Gastrocnemius medialis (tissue), 4 donors: ENCODE measurements around the gene ATP5PD.

Experiments
- POLR2A ChIP-seq, 2 donors: fragments of 450-650 bp; IDR thresholded peaks; one replicate each; pipeline ENCODE4 v1.6.1; 2017; ENCODE audit warnings: antibody characterized with exemption in 2 of 2, mild to moderate bottlenecking in 2 of 2, moderate library complexity in 2 of 2
- TF ChIP-seq, protein P1 (sequence below), 5 experiments: fragments of 450-650 bp in 3 of 5; fragments of 200-600 bp in 2 of 5; sonication (generic) in 2 of 5; IDR thresholded peaks in 4 of 5; conservative IDR thresholded peaks in 1 of 5; 1 replicate in 4 of 5; 2 replicates in 1 of 5; pipeline ENCODE4 v1.5.1; 2016 to 2019; ENCODE audit warnings: antibody characterized with exemption in 5 of 5, mild to moderate bottlenecking in 3 of 5, moderate library complexity in 3 of 5

DNA sequence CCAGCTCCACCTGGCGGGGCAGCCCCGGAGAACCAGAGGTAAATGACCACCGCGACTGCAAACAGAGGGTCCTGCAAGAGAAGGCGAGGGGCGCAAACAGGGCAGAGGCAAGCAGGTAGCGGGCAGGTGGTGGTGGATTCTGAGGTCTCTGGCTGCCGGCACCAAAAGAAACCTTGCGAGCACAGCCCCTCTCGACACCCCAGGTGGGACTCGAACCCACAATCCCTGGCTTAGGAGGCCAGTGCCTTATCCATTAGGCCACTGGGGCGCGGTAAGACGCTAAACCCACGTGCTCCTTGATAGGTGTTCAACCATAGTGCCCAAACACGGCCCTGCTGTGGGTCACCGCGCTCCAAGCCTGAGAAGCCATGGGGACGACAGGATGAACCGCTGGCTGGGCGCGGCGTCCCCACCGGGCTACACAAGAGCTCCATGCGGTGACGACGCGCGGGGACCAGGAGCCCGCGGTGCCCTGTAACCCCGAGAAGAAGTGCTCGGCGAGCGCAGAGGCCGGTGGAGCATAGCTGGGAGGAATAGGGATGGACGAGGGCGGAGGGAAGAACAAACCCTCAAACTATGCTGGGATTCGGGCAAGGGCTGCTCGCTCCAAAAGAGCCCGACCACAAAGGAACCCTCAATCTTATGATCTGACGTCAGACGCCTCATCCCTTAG lies 12.4 kb downstream of the ATP5PD start:
- TF ChIP-seq, protein P1, sequence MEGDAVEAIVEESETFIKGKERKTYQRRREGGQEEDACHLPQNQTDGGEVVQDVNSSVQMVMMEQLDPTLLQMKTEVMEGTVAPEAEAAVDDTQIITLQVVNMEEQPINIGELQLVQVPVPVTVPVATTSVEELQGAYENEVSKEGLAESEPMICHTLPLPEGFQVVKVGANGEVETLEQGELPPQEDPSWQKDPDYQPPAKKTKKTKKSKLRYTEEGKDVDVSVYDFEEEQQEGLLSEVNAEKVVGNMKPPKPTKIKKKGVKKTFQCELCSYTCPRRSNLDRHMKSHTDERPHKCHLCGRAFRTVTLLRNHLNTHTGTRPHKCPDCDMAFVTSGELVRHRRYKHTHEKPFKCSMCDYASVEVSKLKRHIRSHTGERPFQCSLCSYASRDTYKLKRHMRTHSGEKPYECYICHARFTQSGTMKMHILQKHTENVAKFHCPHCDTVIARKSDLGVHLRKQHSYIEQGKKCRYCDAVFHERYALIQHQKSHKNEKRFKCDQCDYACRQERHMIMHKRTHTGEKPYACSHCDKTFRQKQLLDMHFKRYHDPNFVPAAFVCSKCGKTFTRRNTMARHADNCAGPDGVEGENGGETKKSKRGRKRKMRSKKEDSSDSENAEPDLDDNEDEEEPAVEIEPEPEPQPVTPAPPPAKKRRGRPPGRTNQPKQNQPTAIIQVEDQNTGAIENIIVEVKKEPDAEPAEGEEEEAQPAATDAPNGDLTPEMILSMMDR (IDR thresholded peaks at IDR 0.05 in 4 of 5, conservative IDR thresholded peaks at IDR 0.05 in 1 of 5): peak in 1 of 5 experiments; percentile 14
- no peak for TF ChIP-seq POLR2A (IDR thresholded peaks at IDR 0.05)
